ENCODE data around the gene INPP4B.

DNA sequence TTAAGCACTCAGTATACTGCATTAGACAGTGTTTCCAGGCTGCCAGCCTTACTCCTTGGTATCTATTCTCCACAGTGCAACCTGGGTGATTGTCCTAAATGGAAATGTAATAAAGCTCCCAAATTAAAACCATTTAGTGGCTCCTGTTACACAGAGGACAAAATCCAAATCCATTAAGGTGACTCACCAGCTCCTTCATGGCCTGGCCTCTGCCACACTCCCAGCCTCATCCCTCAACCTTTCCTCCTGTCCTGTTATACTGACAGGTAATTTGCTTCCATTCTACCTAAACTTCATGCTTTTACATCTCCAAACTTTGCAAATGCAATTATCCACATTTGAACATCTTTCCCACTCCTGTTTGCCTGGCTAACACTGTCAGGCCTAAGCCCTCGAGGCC, 140.3 kb downstream of the INPP4B start:
- TF ChIP-seq, protein P1, sequence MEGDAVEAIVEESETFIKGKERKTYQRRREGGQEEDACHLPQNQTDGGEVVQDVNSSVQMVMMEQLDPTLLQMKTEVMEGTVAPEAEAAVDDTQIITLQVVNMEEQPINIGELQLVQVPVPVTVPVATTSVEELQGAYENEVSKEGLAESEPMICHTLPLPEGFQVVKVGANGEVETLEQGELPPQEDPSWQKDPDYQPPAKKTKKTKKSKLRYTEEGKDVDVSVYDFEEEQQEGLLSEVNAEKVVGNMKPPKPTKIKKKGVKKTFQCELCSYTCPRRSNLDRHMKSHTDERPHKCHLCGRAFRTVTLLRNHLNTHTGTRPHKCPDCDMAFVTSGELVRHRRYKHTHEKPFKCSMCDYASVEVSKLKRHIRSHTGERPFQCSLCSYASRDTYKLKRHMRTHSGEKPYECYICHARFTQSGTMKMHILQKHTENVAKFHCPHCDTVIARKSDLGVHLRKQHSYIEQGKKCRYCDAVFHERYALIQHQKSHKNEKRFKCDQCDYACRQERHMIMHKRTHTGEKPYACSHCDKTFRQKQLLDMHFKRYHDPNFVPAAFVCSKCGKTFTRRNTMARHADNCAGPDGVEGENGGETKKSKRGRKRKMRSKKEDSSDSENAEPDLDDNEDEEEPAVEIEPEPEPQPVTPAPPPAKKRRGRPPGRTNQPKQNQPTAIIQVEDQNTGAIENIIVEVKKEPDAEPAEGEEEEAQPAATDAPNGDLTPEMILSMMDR (IDR thresholded peaks at IDR 0.05): no peak
- TF ChIP-seq ZFX (IDR thresholded peaks at IDR 0.05; ENCODE audit: borderline replicate concordance): no peak

Data from 22Rv1 (cell line).